GM12872 (cell line): Measurements from ENCODE around the gene PFKFB3.

Source experiments
- TF ChIP-seq, protein P1 (sequence below): IDR thresholded peaks from 3 replicates; pipeline ENCODE4 v1.5.1; 2011; ENCODE audit warnings: low read depth, mild to moderate bottlenecking, low read length, moderate library complexity; ENCODE audit not compliant: insufficient read depth

Gene PFKFB3

DNA sequence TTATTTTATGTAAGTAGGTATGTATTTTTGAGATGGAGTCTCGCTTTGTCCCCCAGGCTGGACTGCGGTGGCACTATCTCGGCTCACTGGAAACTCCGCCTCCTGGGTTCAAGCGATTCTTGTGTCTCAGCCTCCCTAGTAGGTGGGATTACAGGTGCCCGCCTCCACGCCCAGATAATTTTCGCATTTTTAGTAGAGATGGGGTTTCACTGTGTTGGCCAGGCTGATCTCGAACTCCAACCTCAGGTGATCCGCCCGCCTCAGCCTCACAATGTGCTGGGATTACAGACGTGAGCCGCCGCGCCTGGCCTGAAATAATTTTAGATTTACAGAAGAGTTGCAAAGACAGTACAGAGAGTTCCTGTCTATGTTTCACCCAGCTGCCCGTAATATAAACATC is 37.5 kb downstream of the PFKFB3 start:
- TF ChIP-seq, protein P1, sequence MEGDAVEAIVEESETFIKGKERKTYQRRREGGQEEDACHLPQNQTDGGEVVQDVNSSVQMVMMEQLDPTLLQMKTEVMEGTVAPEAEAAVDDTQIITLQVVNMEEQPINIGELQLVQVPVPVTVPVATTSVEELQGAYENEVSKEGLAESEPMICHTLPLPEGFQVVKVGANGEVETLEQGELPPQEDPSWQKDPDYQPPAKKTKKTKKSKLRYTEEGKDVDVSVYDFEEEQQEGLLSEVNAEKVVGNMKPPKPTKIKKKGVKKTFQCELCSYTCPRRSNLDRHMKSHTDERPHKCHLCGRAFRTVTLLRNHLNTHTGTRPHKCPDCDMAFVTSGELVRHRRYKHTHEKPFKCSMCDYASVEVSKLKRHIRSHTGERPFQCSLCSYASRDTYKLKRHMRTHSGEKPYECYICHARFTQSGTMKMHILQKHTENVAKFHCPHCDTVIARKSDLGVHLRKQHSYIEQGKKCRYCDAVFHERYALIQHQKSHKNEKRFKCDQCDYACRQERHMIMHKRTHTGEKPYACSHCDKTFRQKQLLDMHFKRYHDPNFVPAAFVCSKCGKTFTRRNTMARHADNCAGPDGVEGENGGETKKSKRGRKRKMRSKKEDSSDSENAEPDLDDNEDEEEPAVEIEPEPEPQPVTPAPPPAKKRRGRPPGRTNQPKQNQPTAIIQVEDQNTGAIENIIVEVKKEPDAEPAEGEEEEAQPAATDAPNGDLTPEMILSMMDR, result no peak

DNA sequence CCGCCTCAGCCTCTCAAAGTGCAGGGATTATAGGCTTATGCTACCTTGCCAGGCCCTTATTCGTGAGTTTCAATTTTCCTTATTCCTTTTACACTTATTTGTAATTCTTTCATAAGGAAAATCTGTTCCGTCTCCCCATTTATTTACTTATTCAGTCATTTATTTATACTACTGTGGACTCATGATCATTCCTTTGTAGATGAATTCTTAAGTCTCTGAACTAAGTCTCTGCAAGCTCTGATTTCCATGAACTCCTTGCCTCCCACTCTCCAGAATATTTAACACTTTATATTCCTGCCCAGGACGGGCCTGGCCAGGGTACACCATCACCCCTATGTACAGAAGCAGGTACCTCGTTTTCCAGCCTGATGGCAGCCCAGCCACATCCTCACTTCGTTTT is 39.4 kb downstream of the PFKFB3 start:
- TF ChIP-seq, protein P1, result no peak

DNA sequence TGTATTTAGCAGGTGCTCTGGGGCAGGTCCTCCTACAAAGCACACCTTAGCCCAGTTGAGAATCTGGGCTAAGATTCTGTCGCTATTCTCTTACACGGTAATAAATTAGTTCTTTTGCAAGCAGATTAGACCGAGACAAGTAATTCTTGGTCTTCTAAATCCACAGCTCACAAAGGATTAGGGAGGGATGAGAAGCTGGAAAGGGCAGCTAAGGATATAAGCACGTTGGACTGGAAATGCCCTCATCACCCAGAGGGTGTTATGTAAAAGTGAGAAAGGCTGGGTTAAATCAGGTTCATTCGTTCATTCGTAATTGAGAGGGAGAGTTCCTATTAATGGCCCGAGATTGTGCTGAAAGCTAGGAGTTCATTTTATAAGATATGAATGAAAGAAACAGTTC is 41.8 kb downstream of the PFKFB3 start:
- TF ChIP-seq, protein P1, result no peak

DNA sequence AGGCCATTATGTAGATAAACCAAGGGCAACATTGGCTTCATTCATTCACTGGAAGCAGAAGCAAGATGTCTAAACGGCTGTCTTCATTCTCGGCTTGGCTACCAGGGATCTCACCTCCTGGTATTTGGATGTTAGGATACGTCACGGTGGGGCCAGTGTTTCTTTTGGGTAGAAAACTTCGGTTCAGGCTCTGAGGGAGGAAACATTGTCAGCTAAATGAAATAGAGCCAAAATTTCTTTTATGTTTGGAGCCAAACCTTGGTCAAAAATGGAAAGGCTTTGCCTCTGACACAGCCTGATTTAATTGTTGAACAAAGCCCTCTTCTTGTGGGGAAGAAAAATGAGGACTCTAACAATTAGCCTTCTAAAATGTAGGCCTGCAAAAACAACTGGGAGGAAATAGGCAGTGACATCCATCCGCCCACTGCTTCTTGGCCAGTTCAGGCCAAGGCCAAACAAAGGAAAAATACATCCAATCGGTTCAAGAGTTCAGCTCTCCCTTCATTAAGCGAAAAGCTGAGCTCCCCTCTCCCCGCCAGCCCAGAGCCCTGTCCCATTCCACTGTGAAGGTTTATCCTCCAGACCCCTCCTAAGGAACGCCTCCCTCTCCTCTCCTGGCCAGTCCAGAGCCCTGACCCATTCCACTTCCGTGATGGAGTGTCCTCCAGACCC is 44.4 kb downstream of the PFKFB3 start:
- TF ChIP-seq, protein P1, result no peak

DNA sequence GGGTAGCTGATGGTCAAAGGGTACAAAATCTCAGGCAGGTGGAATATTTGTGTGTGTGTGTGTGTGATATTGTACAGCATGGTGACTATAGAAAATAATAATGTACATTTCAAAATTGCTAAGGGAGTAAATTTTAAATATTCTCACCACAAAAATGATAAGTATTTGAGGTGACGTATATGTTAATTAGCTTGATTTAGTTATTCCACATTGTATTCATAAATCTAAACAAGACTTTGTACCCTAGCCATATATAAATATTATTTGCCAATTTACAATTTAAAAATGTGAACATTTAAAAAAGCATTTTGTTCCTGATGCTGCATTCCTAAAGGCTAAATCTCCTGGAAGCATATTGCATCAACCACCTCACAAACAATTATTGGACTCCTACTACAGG is 47.0 kb downstream of the PFKFB3 start:
- TF ChIP-seq, protein P1, result no peak

DNA sequence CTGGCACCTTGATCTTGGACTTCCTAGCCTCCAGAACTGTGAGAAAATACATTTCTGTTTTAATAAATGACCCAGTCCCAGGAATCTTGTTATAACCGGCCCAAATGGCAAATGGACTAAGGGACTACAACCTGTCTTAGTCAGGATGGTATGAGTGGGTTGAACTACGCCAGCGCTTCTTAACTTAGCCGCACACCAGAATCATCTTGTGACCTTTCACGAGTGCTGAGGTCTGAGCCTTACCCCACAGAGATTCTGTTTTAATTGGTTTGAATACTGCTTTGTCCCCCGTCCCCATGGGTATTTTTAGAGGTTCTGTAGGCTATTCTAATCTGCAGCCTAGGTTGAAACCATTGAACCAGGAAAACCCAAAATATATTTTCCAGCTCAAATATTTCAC is 48.0 kb downstream of the PFKFB3 start:
- TF ChIP-seq, protein P1, result no peak

DNA sequence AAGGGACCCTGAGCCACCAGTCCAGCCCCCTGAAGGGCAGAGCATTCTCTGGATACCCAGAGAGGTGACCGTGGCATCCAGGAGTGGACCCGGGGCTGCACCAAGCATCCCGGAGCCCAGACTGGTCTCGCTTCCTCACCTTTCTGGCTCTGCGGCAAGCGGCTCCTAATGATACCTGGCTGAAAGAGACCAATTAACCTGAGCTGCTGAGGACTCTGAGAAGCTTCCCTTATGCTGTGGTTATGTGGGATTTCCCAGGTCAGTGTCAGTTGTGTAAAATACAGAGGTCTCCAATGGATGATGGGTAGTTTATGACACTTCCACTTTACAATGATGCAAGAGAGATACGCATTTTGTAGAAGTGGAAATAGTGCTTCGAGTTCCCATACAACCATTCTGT is 51.5 kb downstream of the PFKFB3 start:
- TF ChIP-seq, protein P1, result no peak
